ENCODE data around the gene FAM135A. TPM values are rescaled to one million over a fixed set of nuclear protein-coding genes. Genes with fewer than 3 reads are reported as not detected.

The FAM135A gene
- total RNA-seq (2022; extraction: Qiagen RNA extraction; ENCODE audit: low read depth), result 8.2 to 12.6 TPM (median 11.6 TPM) in 5 replicates

GRCh38 chr6:70413114-70413991, at the start of gene FAM135A:
Gene FAM135A (plus strand): TSS chr6:70413508. CDS start chr6:70428343, 14,835 bp downstream.

GRCh38 chr6:70566751-70567382, 153.6 kb downstream of the FAM135A start, which contains the start of gene SDHAF4:
Gene SDHAF4 (plus strand): TSS chr6:70566930. CDS start chr6:70566941, 11 bp downstream.

Other genes with a start within 250 kb of the FAM135A start
- not detected in 5 replicates for gene COL9A1, start 110.4 kb upstream of the FAM135A start, total RNA-seq (2022; extraction: Qiagen RNA extraction; ENCODE audit: low read depth)
- gene SDHAF4, start 153.4 kb downstream of the FAM135A start, total RNA-seq (2022; extraction: Qiagen RNA extraction; ENCODE audit: low read depth), result 3.6 to 6.0 TPM (median 5.0 TPM) in 5 replicates